ENCODE results near the gene PRMT2.

Gene PRMT2

DNA sequence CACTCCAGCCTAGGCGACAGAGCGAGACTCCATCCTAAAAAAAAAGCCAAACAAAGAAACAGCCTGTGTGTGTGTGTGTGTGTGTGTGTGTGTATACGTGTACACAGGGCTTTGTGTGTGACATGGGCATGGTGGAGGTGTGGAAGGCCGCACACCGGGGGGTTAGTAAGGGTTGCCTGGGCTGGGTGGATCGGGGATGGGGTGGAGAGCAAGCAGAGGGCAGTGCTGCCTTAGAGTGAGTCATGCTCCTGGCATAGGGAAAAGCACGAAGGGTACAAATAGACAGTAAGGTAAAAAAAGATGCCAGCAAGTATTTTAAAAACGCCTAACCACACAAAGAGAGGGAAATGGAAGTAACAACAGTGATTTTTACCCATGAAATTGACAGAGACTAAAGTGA lies 6.2 kb downstream of the PRMT2 start:
- no peak for DNase-seq (ENCODE audit: low read depth in 2 of 2)

DNA sequence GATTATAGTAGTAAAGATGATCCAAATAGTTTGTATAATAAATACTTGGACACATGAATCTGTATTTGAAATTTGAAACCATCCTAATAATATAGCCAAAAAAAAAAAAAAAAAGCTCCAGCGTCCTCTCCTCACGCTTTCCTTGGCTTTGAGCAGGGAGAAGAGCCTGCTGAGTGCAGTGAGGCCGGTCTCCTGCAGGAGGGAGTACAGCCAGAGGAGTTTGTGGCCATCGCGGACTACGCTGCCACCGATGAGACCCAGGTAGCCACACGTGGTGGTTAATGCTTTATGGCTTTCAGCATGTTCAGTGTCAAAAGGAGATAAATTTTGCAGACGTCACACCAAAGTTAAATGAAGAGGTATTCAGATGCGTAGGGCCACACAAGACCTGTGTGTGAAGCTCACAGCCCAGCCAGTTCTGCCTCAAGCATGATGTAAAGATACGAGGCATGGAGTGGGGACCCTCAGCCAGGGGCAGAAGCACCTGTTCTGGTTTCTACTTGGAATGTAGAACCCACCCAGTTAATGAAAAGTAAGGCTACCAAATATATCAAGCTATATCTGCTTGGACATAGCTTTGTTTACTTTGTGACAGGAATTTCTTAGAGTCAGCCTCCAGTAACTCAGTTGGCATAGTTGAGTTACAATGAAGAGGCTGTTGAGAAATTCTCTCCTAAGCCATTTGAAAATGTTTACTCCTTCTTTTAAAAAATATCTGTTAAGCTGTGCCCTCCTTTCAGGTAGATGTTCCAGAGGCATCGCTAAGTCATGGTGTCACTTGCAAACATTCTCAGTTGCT lies 8.1 kb downstream of the PRMT2 start:
- DNase-seq (ENCODE audit: low read depth in 2 of 2) = no peak

DNA sequence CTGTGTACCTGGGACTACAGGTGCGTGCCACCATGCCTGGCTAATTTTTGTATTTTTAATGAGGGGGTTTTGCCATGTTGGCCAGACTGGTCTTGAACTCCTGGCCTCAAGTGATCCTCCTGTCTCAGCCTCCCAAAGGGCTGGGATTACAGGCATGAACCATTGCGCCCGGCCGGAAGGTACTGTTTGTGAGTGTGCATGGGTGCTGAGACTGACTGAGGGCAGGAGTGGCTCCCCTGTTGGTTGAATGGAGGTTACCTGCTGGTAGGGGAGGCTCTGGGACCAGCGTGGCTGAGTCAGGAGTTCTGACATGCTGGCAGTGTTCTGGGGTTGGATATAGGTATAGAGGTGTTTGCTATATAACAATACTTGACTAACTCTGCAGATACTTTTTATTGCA lies 10.4 kb downstream of the PRMT2 start:
- DNase-seq (ENCODE audit: low read depth in 2 of 2) = no peak

DNA sequence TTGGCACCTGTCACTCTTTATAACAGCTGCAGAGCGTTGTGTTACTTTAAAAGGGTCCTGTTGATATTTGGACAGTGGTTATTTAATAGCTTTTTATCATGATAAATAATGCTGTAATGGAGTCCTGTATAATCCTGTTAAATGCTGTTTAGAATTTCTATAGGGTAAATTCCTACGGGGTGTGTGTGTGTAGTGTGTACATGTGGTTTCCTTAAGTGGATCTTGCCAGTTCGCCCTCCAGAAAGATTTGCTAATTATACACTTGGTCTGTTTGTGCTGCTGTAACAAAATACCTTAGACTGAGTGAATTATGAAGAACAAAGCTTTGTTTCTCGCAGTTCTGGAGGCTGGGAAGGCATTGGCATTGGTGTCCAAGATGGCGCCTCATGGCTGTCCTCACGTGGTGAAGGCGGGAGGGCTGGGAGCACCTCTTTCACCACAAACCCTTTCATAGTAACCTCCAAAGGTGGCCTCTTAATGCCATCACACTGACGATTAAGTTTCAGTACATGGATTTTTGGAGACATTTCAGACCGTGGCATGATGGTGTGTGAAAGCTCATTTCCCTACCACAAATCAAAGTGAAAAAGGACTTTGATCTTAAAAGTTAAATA lies 11.2 kb downstream of the PRMT2 start:
- DNase-seq (ENCODE audit: low read depth in 2 of 2) = no peak

DNA sequence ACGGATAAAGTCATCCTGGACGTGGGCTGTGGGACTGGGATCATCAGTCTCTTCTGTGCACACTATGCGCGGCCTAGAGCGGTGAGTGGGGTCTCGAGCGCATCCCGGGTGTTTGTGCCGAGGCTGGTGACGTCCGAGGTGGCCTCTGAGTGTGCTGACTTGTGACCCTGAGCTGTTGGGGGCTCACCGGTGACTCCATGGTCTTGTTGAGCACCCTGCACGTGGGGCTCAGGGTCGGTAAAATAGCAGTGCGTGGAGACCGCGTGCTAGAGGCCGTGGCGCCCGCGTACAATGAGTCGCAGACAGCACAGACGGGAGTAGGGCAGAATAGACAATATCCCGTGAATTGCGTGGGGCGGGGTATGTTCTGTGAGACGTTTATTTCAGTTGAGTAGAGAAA lies 13.1 kb downstream of the PRMT2 start:
- no peak for DNase-seq (ENCODE audit: low read depth in 2 of 2)

DNA sequence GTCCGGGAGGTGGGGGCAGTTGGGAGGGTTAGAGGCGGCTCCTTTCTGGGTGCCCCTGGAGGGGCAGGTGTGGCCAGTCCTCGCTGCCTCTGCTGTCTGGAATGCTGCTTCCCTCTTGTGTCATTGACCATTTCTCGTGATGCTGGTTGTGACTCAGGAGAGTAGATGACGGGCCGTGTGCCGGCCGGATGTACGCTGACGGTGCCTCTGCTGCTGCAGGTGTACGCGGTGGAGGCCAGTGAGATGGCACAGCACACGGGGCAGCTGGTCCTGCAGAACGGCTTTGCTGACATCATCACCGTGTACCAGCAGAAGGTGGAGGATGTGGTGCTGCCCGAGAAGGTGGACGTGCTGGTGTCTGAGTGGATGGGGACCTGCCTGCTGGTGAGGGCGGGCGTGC lies 13.9 kb downstream of the PRMT2 start:
- DNase-seq (ENCODE audit: low read depth in 2 of 2) = no peak

DNA sequence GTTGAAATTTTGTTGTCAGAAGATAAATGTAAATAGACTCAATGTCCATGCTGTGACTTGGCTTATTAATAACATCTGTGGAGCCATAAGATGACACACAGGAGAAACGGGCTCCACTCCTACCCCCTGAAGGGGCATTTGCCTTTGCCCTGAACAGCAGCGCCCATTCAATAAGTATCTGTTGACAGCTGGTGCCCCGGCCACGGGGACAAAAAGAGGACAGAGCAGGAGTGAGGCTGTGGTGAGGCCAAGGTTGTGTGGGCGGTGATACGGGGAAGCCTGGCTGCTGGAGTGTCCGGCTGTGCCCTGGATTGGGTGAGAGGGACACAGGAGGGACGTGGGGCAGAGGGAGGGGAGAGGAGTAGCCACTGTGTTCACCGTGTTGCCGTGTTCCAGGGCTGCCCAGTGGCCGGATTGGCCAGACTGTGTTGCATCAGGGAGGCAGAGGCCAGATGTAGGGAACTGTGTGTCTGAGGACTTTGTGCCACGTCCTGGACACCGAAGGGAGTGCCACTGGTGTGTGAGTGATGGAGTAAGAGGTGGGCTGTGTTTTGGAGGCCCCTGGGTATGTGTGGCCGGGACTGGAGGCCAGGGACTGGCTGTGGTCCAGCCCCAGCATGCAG lies 15.1 kb downstream of the PRMT2 start:
- no peak for DNase-seq (ENCODE audit: low read depth in 2 of 2)

DNA sequence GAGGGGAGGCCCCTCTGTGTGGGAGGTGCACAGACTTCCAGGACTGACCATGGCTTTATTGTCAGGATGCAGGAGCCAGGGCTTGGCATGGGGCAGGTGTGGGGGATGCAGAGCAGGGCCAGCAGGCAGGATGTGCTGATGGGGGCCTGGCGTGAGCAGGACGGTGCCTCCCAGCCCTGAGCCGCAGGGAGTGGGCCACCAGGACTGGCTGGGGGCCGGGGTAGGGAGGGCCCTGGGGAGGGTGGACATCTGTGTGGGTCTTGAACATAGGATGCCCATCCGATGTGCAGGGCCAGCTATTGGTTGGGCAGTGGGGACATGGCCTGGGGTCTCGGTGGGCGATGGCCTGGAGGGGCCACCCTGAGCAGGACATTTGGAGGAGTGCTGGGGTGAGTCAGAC lies 15.6 kb downstream of the PRMT2 start:
- no peak for DNase-seq (ENCODE audit: low read depth in 2 of 2)

DNA sequence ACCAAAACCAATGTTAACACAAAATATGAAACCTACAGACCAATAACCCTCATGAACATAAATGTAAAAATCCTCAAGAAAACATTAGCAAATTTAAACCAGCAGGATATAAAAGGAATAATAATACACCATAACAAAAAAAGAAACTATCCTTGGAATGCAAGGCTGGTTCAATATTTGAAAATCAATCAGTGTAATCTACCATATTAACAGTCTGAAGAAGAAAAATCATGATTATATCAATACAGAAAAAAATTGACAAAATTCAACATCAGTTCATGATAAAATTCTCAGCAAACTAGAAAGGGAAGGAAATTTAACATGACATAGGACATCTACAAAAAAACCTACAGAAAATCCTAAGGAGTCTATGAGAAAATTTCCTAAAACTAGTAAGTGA lies 19.8 kb downstream of the PRMT2 start:
- no peak for DNase-seq (ENCODE audit: low read depth in 2 of 2)

DNA sequence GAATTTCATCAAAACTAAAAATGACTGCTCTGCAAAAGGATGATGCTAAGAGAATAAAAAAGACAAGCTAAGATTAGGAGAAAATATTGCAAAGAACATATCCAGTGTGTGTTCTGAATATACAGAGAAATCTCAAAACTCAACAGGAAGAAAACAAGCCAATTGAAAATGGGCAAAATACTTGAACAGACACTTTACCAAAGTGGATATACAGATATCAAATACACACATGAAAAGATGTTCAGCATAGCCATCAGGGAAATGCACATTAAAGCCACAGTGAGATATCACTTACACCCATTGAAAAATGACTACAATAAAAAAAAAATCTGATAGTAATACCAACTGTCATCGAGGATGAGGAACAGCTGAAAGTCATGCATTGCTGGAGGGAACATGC lies 21.3 kb downstream of the PRMT2 start:
- no peak for DNase-seq (ENCODE audit: low read depth in 2 of 2)

DNA sequence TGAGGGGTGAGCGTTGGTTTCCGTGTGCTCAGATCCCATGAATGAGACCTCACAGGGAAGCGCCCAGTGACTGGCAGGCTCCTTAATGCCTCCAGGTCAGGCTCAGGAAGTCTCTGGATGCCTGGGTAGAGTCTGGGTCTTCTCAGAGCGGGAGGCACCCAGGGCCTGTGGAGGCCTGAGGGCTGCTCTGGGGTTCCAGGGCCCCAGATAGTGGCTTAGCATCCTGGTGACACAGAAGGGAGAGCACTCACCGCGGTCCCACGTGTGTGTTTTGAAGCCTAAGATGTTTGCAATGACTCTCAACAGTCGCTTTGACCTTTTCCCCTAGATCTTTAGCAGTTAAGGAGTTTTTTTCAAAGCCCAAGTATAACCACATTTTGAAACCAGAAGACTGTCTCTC lies 25.0 kb downstream of the PRMT2 start:
- no peak for DNase-seq (ENCODE audit: low read depth in 2 of 2)

DNA sequence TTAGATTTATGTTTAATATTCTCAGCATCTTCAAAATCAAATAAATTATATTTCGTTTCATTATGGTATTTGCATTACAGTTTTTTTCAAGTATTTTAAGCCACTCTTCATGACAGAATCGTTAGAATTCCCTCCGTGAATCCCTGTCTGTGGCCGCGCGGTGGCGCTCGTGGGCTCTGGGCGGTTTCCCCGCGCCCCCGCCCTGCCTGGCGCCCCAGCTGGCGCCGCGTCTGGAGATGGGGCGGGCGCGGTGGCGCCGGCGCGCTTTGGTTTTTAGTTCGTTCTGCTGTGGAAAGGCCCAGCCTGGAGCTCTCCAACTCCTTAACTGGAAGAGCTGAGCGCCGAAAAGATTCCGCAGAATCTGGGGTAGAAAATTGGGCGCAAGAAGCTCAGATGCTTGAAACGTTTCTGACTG lies 25.7 kb downstream of the PRMT2 start:
- no peak for DNase-seq (ENCODE audit: low read depth in 2 of 2)

DNA sequence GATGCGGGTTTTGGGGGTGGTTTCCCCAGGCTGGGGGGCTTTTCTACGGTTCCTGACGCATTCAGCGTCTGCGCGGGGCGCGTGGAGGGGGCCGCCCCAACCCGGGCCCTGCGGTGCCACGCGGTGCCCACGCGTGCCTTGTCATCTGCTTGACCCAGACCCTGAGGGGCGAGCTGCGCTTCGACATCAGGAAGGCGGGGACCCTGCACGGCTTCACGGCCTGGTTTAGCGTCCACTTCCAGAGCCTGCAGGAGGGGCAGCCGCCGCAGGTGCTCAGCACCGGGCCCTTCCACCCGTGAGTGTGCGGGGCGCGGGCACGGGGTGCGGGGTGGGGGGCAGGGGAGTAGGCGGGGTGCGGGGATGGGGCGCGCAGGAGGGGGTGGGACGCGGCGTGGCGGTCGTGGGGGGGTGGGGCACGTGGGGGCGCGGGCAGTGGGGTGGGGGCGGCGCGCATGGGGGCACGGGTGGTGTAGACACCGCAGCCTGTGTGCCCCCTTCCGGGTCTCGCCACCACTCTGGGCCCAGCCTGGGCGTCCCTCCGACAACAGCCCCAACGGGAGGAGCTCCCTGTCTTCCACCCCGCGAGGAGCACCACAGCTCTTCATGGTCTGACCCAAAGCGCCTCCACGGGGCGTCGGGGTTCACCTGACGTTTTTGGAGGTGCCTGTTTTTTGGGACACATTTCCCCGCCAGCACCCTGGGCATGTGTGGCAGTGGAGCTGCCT lies 26.3 kb downstream of the PRMT2 start:
- DNase-seq (ENCODE audit: low read depth in 2 of 2) = no peak

DNA sequence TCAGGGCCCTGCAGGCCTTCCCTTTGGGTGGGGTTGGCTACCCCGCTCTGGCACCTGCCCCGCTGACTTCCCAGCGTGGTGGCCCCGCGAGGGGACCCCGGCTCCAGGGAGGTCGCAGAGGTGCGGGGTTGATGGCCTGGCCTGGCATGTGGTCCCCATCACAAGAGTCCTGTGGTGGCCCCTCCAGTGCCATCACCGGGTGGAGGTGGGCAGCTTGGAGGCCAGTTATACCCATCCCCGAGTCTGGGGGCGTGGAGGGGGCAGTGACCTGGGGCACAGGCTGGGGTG lies 26.8 kb downstream of the PRMT2 start:
- no peak for DNase-seq (ENCODE audit: low read depth in 2 of 2)

DNA sequence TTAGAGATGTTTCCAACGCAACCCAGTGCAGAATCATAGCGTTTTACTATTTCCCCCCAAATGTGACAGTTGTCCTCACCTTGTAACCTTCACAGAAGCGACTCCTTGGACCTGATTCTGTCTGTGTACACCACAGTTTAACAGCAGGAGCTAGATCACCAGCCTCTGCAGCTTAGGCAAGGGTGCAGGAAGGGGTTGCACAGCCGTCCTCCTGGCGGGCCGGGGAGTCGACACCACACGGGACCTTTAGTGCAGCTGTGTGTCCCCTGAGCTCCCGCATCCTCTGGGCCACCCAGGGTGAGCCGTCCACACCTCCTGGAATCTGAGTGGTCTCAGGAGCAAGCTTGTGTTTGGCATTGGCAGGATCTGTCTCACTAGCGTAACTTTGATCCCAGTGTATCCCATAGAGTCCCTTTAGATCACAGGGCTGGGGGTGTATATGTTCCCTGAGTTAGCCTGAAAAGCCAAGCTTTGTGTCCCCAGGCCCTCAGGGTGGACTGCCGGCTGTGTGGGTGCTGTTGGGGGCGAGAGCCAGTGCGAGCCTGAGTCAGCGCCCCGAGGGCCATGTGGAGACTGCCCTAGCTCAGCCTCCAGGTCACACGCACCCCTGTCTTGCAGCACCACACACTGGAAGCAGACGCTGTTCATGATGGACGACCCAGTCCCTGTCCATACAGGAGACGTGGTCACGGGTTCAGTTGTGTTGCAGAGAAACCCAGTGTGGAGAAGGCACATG lies 27.5 kb downstream of the PRMT2 start:
- no peak for DNase-seq (ENCODE audit: low read depth in 2 of 2)

DNA sequence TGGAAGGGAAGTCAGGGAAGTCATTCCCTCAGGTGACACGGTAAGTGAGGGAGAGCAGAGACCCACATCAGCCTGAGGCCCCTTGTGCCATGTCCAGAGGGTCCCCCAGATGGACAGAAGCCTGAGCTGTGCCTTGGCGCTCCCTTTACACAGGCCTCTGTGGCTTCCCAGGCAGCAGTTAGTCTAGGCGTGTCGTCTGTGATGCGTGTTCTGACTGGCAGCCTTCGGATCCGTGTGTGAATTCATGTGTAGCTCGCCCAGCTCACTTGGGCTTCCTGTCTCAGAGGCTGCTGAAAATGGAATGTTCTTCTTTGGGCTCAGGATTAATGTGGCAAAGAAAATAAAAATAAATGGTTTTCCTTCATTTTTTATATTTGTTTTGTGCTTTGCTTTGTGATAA lies 28.3 kb downstream of the PRMT2 start:
- no peak for DNase-seq (ENCODE audit: low read depth in 2 of 2)

DNA sequence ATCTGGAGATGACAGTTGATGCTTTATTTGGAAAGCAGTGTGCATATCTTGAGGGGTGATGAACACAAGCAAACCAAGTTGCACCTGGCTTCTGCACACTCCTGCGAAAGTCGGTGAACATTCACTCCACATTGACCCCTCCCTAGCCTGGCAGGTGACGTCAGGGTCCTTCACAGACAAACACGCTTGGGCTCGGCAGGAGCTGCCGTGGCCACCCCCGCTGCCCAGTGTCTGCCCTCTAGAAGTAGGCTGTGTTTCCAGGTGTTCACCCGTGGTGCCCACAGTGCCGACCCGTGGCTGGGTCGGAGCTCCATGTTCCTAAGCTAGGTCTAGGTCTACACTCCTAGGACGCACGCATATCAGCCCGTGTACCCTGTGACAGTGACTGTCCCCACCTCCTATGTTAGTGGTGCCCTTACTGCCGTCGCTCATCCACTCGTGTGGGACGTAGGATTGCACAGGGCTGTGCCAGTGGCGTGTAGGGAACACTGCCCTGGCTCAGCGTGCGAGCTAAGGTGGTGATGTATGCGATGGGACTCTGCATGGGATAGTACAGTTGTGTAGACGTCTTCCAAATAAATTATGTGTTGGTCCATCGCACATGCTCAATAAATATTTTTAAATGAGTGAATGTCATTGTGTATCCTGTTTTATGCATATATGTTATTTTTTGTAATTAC lies 29.0 kb downstream of the PRMT2 start:
- no peak for DNase-seq (ENCODE audit: low read depth in 2 of 2)

DNA sequence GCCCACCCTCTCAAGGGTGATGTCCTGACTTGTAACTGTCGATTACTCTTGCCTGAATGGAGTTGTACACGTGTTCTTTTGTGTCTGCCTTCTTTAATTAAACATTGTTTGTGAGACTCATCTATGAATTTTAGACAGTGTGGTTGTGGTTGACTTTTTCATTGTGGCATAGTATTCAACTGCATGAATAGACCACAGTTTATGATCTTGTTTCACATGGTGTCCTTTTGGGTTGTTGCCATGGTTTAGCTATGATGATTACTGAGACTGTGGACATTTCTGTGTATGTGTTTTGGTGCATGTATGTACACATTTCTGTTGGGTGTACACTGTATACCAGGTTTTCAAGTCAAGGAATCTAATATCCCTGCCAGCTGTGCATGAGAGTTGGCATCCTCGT lies 30.1 kb downstream of the PRMT2 start:
- DNase-seq (ENCODE audit: low read depth in 2 of 2) = no peak

DNA sequence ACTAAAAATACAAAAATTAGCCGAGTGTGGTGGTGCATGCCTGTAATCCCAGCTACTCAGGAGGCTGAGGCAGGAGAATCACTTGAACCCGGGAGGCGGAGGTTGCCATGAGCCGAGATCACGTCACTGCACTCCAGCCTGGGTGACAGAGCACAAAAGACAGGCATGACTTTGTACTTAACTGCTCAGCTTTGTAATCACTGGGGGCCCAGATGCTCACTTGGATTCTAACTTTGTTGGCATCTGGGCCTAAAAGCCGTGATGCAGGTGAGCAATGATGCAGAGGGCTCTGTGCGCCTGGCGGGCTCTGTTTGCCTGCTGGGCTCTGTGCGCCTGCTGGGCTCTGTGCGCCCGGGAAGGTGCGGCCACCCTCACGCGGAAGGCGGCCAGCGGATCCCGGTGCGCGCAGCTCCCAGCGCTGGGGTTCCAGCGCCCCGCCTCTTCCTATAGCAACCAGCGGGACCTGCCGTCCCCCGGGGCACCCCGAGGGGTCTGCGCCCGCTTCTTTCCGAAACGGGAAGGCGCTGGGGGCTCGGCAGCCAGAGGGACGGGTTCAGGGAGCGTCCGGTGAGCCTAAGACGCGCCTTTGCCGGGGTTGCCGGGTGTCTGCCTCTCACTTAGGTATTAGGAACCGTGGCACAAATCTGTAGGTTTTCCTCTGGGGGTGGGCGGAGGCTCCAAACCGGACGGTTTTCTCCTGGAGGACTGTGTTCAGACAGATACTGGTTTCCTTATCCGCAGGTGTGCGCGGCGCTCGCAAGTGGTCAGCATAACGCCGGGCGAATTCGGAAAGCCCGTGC lies 31.7 kb downstream of the PRMT2 start:
- DNase-seq (ENCODE audit: low read depth in 2 of 2) = peak in 1 of 2 experiments; percentile 21

DNA sequence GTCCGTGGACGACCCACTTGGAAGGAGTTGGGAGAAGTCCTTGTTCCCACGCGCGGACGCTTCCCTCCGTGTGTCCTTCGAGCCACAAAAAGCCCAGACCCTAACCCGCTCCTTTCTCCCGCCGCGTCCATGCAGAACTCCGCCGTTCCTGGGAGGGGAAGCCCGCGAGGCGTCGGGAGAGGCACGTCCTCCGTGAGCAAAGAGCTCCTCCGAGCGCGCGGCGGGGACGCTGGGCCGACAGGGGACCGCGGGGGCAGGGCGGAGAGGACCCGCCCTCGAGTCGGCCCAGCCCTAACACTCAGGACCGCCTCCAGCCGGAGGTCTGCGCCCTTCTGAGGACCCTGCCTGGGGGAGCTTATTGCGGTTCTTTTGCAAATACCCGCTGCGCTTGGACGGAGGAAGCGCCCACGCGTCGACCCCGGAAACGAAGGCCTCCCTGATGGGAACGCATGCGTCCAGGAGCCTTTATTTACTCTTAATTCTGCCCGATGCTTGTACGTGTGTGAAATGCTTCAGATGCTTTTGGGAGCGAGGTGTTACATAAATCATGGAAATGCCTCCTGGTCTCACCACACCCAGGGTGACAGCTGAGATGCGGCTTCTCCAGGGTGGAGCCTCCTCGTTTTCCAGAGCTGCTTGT lies 32.4 kb downstream of the PRMT2 start:
- DNase-seq (ENCODE audit: low read depth in 2 of 2) = peak in 1 of 2 experiments; percentile 13
